ENCODE results near the gene AGBL3. TPM values are rescaled to one million over a fixed set of nuclear protein-coding genes. Genes with fewer than 3 reads are reported as not detected.

Gene AGBL3
- total and polyA plus RNA-seq, 7 donors = 0.23 to 3.1 (median 0.95) TPM

DNA sequence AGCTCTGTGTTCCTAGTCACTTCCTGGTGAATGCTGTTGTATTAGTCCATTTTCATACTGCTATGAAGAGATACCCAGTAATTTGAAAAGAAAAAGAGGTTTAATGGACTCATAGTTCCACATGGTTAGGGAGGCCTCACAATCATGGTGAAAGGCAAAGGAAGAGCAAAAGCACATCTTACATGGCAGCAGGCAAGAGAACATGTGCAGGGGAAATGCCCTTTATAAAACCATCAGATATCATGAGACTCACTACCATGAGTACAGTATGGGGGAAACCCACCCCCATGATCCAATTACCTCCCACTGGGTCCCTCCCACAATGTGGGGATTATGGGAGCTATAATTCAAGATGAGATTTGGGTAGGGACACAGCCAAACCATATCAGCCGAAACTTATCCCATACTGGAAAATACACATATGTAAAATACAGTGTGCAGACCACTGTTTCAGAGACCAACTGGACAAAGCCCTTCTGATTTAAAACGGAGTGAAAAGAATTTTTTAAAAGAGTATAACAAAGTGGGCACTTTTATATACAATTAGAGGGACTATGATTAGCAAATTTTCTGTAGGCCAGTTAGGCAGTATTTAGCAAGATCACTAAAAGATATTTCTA, 176.2 kb downstream of the AGBL3 start:
- intact Hi-C loops (cut with DNase I) = loop anchor here (10.0 kb wide), 1 partner anchor 388 kb away; the partner anchor contains the start of gene CALD1
- no peaks in the 10 kb centered on the region for H3K9me3 ChIP-seq
- H3K27me3 ChIP-seq = no peaks in the 10 kb centered on the region
- H3K4me1 ChIP-seq = peaks cover 0 to 45% (median 23%) of the 10 kb centered on the region in 4 donors
- 95 to 97% methylated on average over 2 of the region's 2 CpGs for WGBS, 2 donors
- no peak for DNase-seq
- TF ChIP-seq, protein P1, sequence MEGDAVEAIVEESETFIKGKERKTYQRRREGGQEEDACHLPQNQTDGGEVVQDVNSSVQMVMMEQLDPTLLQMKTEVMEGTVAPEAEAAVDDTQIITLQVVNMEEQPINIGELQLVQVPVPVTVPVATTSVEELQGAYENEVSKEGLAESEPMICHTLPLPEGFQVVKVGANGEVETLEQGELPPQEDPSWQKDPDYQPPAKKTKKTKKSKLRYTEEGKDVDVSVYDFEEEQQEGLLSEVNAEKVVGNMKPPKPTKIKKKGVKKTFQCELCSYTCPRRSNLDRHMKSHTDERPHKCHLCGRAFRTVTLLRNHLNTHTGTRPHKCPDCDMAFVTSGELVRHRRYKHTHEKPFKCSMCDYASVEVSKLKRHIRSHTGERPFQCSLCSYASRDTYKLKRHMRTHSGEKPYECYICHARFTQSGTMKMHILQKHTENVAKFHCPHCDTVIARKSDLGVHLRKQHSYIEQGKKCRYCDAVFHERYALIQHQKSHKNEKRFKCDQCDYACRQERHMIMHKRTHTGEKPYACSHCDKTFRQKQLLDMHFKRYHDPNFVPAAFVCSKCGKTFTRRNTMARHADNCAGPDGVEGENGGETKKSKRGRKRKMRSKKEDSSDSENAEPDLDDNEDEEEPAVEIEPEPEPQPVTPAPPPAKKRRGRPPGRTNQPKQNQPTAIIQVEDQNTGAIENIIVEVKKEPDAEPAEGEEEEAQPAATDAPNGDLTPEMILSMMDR (IDR thresholded peaks at IDR 0.05) = no peak
- TF ChIP-seq POLR2AphosphoS5 (IDR thresholded peaks at IDR 0.05) (no peak), EP300 (IDR thresholded peaks at IDR 0.05) (no peak), POLR2A (IDR thresholded peaks at IDR 0.05) (no peak)
- H3K4me3 ChIP-seq = no peak overlapping the region
- H3K36me3 ChIP-seq = peaks cover 7 to 39% (median 20%) of the 10 kb centered on the region in 4 donors
- H3K27ac ChIP-seq = peak overlapping the region in 2 of 4 donors; percentile 32 to 67

DNA sequence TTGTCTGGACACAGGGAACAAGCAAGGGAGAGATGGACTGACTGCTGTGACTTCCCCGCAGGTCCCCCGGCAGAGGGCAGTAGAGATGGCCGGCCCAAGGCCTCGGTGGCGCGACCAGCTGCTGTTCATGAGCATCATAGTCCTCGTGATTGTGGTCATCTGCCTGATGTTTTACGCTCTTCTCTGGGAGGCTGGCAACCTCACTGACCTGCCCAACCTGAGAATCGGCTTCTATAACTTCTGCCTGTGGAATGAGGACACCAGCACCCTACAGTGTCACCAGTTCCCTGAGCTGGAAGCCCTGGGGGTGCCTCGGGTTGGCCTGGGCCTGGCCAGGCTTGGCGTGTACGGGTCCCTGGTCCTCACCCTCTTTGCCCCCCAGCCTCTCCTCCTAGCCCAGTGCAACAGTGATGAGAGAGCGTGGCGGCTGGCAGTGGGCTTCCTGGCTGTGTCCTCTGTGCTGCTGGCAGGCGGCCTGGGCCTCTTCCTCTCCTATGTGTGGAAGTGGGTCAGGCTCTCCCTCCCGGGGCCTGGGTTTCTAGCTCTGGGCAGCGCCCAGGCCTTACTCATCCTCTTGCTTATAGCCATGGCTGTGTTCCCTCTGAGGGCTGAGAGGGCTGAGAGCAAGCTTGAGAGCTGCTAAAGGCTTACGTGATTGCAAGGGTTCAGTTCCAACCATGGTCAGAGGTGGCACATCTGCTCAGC, 178.2 kb downstream of the AGBL3 start:
- no peak overlapping the region for H3K4me3 ChIP-seq
- H3K36me3 ChIP-seq = peaks cover 7 to 50% (median 22%) of the 10 kb centered on the region in 4 donors
- H3K4me1 ChIP-seq = peaks cover 0 to 50% (median 38%) of the 10 kb centered on the region in 4 donors
- no peak for DNase-seq
- intact Hi-C loops (cut with DNase I) = loop anchor here (10.0 kb wide), 1 partner anchor 390 kb away; the partner anchor contains the start of gene CALD1
- 86 to 89% methylated on average over 18 of the region's 18 CpGs for WGBS, 2 donors
- H3K9me3 ChIP-seq = no peaks in the 10 kb centered on the region
- H3K27ac ChIP-seq = peak overlapping the region in 3 of 4 donors; percentile 13 to 94 (median 26)
- H3K27me3 ChIP-seq = no peaks in the 10 kb centered on the region
- no peak for TF ChIP-seq POLR2A (IDR thresholded peaks at IDR 0.05)
- TF ChIP-seq, protein P1 (IDR thresholded peaks at IDR 0.05) = no peak
- no peak for TF ChIP-seq POLR2AphosphoS5 (IDR thresholded peaks at IDR 0.05)
- no peak for TF ChIP-seq EP300 (IDR thresholded peaks at IDR 0.05)

DNA sequence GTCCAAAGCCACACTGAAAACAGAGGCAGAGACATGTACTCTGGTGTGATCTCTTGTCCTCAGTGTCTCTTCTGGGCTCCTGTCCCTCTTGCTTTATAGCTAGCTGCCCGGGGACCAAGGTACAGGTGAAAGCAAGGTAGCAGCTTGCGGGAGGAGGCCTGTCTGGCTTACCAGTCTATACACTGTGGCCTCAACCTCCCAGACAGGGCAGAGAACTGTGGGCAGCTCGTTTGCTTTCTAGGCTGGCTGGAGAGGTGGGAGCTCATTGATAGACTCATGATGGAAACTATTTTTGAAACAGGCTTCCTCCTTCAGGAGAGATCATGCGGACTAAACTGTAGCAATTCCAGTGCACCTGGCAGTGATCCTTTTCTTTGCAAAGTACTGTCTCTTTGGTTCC, 179.6 kb downstream of the AGBL3 start:
- H3K9me3 ChIP-seq = no peaks in the 10 kb centered on the region
- no peaks in the 10 kb centered on the region for H3K27me3 ChIP-seq
- peak overlapping the region in 3 of 4 donors; percentile 46 to 97 (median 94) for H3K27ac ChIP-seq
- DNase-seq = no peak
- intact Hi-C loops (cut with DNase I) = loop anchor here (10.0 kb wide), 1 partner anchor 391 kb away; the partner anchor contains the start of gene CALD1
- H3K4me1 ChIP-seq = peaks cover 0 to 45% (median 29%) of the 10 kb centered on the region in 4 donors
- no peak overlapping the region for H3K4me3 ChIP-seq
- peaks cover 7 to 50% (median 22%) of the 10 kb centered on the region in 4 donors for H3K36me3 ChIP-seq
- TF ChIP-seq, protein P1 (IDR thresholded peaks at IDR 0.05) = no peak
- TF ChIP-seq POLR2AphosphoS5 (IDR thresholded peaks at IDR 0.05) (no peak), EP300 (IDR thresholded peaks at IDR 0.05) (no peak), POLR2A (IDR thresholded peaks at IDR 0.05) (no peak)
- WGBS, 2 donors = 82 to 87% methylated on average over 4 of the region's 4 CpGs

DNA sequence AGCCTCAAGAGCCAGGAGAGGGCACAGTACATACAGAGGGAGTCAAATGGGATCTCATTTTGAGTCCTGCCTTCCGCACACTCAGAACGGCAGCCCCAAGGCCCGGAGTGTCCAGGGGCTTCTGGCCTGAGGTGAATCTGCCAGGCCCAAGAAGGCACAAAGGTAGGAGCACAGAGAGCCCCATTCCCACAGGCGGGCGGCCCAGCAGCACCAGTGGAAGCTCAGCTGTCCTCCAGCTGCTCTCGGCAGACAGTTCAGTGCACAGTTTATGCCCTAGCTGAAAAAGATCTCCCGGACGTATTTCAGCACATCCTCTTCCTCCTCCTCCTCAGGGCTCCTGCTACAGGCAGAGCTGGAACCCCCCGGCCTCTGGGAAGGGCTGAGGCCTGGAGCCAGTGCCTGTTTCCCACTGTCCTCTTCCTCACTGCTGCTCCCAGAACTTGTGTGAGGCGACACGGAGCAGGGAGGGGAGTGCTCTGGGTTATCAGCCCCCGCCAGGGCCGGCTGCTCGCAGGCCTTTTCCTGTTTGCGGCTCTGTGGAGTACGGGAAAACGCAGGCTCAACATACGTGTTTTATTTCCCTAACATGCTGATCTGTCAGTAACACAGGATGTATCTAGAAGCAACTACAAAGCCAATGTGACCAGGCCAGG, 180.2 kb downstream of the AGBL3 start:
- WGBS, 2 donors = 81 to 90% methylated on average over 18 of the region's 18 CpGs
- Histone ChIP-seq H3K9me3 (no peaks in the 10 kb centered on the region), H3K27ac (peak overlapping the region in 3 of 4 donors; percentile 46 to 97 (median 94)), H3K27me3 (no peaks in the 10 kb centered on the region), H3K36me3 (peaks cover 7 to 50% (median 22%) of the 10 kb centered on the region in 4 donors), H3K4me3 (no peak overlapping the region), H3K4me1 (peaks cover 0 to 47% (median 33%) of the 10 kb centered on the region in 4 donors)
- TF ChIP-seq, protein P1 (IDR thresholded peaks at IDR 0.05) = no peak
- no peak for TF ChIP-seq POLR2A (IDR thresholded peaks at IDR 0.05)
- TF ChIP-seq POLR2AphosphoS5 (IDR thresholded peaks at IDR 0.05) = no peak
- no peak for TF ChIP-seq EP300 (IDR thresholded peaks at IDR 0.05)
- DNase-seq = no peak
- intact Hi-C loops (cut with DNase I) = loop anchor here (10.0 kb wide), 1 partner anchor 392 kb away; the partner anchor contains the start of gene CALD1

Measured in sigmoid colon (tissue), 7 donors.